WI38 (cell line): Measurements from ENCODE around the gene GPN3.
"Not testable (repeated sequence)": the region's sequence is repeated elsewhere in the genome, so short reads cannot be mapped to it uniquely, and the experiment has no call there.

Experiments used
- H3K4me3 ChIP-seq: 2 replicates; pipeline ENCODE4 v1.5.1; 2011; ENCODE audit warnings: low read depth, mild to moderate bottlenecking, control low read depth, low read length
- CTCF ChIP-seq: IDR thresholded peaks from 2 replicates; pipeline ENCODE4 v1.5.1; 2012; ENCODE audit warnings: low read depth, mild to moderate bottlenecking, control low read depth, low read length

The GPN3 gene

GRCh38 chr12:110501752-110502738 lies 34.0 kb upstream of the GPN3 start, which contains the start of the genes RAD9B and VPS29:
Gene RAD9B (plus strand): TSS chr12:110502331. CDS start chr12:110502338, 7 bp downstream.
Gene VPS29 (minus strand): TSS chr12:110502111. CDS start chr12:110502051, 60 bp downstream.
- TF ChIP-seq CTCF: no peak
- H3K4me3 ChIP-seq: peak within 1 kb of the TSS; percentile 74

- TF ChIP-seq CTCF: no peak
- peak overlapping the region; percentile 74 for H3K4me3 ChIP-seq
Measured at GRCh38 chr12:110501399-110501751, 33.3 kb upstream of the GPN3 start.

GRCh38 chr12:110498984-110499706 lies 31.1 kb upstream of the GPN3 start:
- no peak for TF ChIP-seq CTCF
- no peak overlapping the region for H3K4me3 ChIP-seq

DNA sequence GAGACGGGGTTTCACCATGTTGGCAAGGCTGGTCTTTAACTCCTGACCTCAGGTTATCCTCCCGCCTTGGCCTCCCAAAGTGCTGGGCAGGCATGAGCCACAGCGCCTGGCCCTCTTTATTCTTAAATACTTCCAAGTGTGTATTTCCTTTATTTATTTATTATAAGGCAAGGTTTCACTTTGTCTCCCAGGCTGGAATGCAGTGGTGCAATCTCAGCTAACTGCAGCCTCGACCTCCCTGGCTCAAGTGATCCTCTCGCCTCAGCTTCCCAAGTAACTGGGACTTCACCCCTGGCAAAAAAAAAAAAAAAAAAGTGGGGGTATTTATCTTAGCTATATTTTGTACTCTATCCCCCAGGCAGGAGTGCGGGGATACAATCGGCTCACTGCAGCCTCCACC lies 7.4 kb upstream of the GPN3 start:
- H3K4me3 ChIP-seq: no peak overlapping the region
- TF ChIP-seq CTCF: no peak

- H3K4me3 ChIP-seq: peak overlapping the region; percentile 68
- no peak for TF ChIP-seq CTCF
Measured at GRCh38 chr12:110467847-110468213, 227 bp downstream of the GPN3 start.

GRCh38 chr12:110466791-110467190 lies 1.3 kb downstream of the GPN3 start:
- 0 out of 2 replicates have a peak overlapping the region, but pooled peaks have one; percentile 68 for H3K4me3 ChIP-seq
- no peak for TF ChIP-seq CTCF

- H3K4me3 ChIP-seq: not testable (repeated sequence)
Measured at GRCh38 chr12:110465765-110466164, 2.3 kb downstream of the GPN3 start.
